Measurements from ENCODE around the gene TOX4.

The TOX4 gene

GRCh38 chr14:21476925-21477681, at the start of gene TOX4, which contains the start of gene RAB2B:
Gene TOX4, plus strand, starts transcription at chr14:21477195. Its CDS starts 84 bp downstream, at chr14:21477279.
Gene RAB2B, minus strand, starts transcription at chr14:21476959. Its CDS starts 87 bp downstream, at chr14:21476872.
- H3K27me3 ChIP-seq (replicated peaks) = no peaks in the 10 kb centered on the region
- TF ChIP-seq CTCF (IDR thresholded peaks at IDR 0.05; ENCODE audit: low read depth, low read length, missing control alignments) = peak; percentile 99
- H3K36me3 ChIP-seq (replicated peaks) = peaks cover 10% of the 10 kb centered on the region
- in situ Hi-C loops (cut with HindIII; ENCODE audit: low pct_ligation_motif_present, low sequenced_read_pairs) = no loop called here
- peak within 1 kb of the TSS; percentile 96 for H3K4me3 ChIP-seq (ENCODE audit: low read depth, low read length)
- H3K27ac ChIP-seq = peak within 1 kb of the TSS; percentile 94
- DNase-seq = peak; percentile 98

- peaks cover 55% of the 10 kb centered on the region for H3K36me3 ChIP-seq (replicated peaks)
- no peak overlapping the region for H3K27ac ChIP-seq
- no peak for TF ChIP-seq CTCF (IDR thresholded peaks at IDR 0.05; ENCODE audit: low read depth, low read length, missing control alignments)
- H3K27me3 ChIP-seq (replicated peaks) = no peaks in the 10 kb centered on the region
- no peak overlapping the region for H3K4me3 ChIP-seq (ENCODE audit: low read depth, low read length)
- DNase-seq = no peak
- in situ Hi-C loops (cut with HindIII; ENCODE audit: low pct_ligation_motif_present, low sequenced_read_pairs) = no loop called here
Observed at GRCh38 chr14:21428930-21429329, 48.1 kb upstream of the TOX4 start.

- Histone ChIP-seq H3K36me3 (replicated peaks) (peaks cover 38% of the 10 kb centered on the region), H3K4me3 (ENCODE audit: low read depth, low read length) (no peak overlapping the region), H3K27me3 (replicated peaks) (no peaks in the 10 kb centered on the region), H3K27ac (no peak overlapping the region)
- TF ChIP-seq CTCF (IDR thresholded peaks at IDR 0.05; ENCODE audit: low read depth, low read length, missing control alignments) = no peak
- in situ Hi-C loops (cut with HindIII; ENCODE audit: low pct_ligation_motif_present, low sequenced_read_pairs) = no loop called here
- no peak for DNase-seq
Observed at GRCh38 chr14:21431126-21431525, 45.9 kb upstream of the TOX4 start.

- Histone ChIP-seq H3K27me3 (replicated peaks) (no peaks in the 10 kb centered on the region), H3K36me3 (replicated peaks) (no peaks in the 10 kb centered on the region), H3K27ac (no peak overlapping the region), H3K4me3 (ENCODE audit: low read depth, low read length) (peak overlapping the region; percentile 97)
- no peak for TF ChIP-seq CTCF (IDR thresholded peaks at IDR 0.05; ENCODE audit: low read depth, low read length, missing control alignments)
- in situ Hi-C loops (cut with HindIII; ENCODE audit: low pct_ligation_motif_present, low sequenced_read_pairs) = no loop called here
- no peak for DNase-seq
Observed at GRCh38 chr14:21436567-21437062, 40.4 kb upstream of the TOX4 start.

- TF ChIP-seq CTCF (IDR thresholded peaks at IDR 0.05; ENCODE audit: low read depth, low read length, missing control alignments) = no peak
- in situ Hi-C loops (cut with HindIII; ENCODE audit: low pct_ligation_motif_present, low sequenced_read_pairs) = no loop called here
Observed at GRCh38 chr14:21437063-21437901, 39.7 kb upstream of the TOX4 start.

More at GRCh38 chr14:21437063-21437901, 39.7 kb upstream of the TOX4 start:
- no peaks in the 10 kb centered on the region for H3K36me3 ChIP-seq (replicated peaks)
- H3K4me3 ChIP-seq (ENCODE audit: low read depth, low read length) = peak overlapping the region; percentile 97
- DNase-seq = peak; percentile 98
- H3K27ac ChIP-seq = peak overlapping the region; percentile 69
- no peaks in the 10 kb centered on the region for H3K27me3 ChIP-seq (replicated peaks)

All from brain microvascular endothelial cell (primary cell).